B cell (primary cell): Measurements from ENCODE around the gene FATE1. TPM values are rescaled to one million over a fixed set of nuclear protein-coding genes. Genes with fewer than 3 reads are reported as not detected.

Experiments
- ATAC-seq: fragments of 200-7000 bp; cut with Tn5 transposase; one replicate; pipeline ENCODE4 v1.10.0; 2021; ENCODE audit warnings: low read depth, mild to moderate bottlenecking, moderate number of reproducible peaks, moderate library complexity
- CTCF ChIA-PET: fragments of 350-600 bp; sonication (Branson Sonifier 250); formaldehyde crosslinking; loops from one replicate; lab custom pipeline; 2021; ENCODE audit warnings: antibody characterized with exemption, inconsistent platforms; lab: Charles Lee
- POLR2A ChIA-PET: fragments of 350-600 bp; sonication (Branson Sonifier 250); formaldehyde crosslinking; loops from one replicate; lab custom pipeline; 2021; ENCODE audit warnings: antibody characterized with exemption; lab: Charles Lee
- DNase-seq: peaks from one replicate; pipeline ENCODE4 v3.0.0; 2013
- H2AFZ ChIP-seq: 2 replicates; pipeline ENCODE4 v1.6.1; 2012; ENCODE audit warnings: mild to moderate bottlenecking, low read depth, low read length; ENCODE audit not compliant: insufficient read depth, poor library complexity, severe bottlenecking
- H3K27ac ChIP-seq, 2 donors: 1 replicate in 1 of 2; 2 replicates in 1 of 2; pipeline ENCODE4 v1.5.1; 2012 to 2013; ENCODE audit warnings: low read length in 2 of 2, mild to moderate bottlenecking in 2 of 2, moderate library complexity in 1 of 2
- H3K27me3 ChIP-seq, 4 experiments: fragments of 200-600 bp in 1 of 4; sonication (generic) in 1 of 4; replicated peaks in 1 of 4; 1 replicate in 2 of 4; 2 replicates in 2 of 4; pipeline versions ENCODE4 v1.6.1 to v1.7.0; 2013 to 2016; ENCODE audit warnings: low read length in 3 of 4, mild to moderate bottlenecking in 2 of 4, mixed read lengths in 1 of 4, moderate library complexity in 1 of 4; ENCODE audit not compliant: insufficient read depth in 4 of 4, control insufficient read depth in 3 of 4; ENCODE audit errors: control extremely low read depth in 1 of 4
- H3K36me3 ChIP-seq, 2 experiments: replicated peaks in 1 of 2; 1 replicate in 1 of 2; 2 replicates in 1 of 2; pipeline versions ENCODE4 v1.6.1 to v1.7.1; 2013; ENCODE audit warnings: low read length in 1 of 2; ENCODE audit not compliant: insufficient read depth in 2 of 2, control insufficient read depth in 1 of 2; ENCODE audit errors: control extremely low read depth in 1 of 2, extremely low read depth in 1 of 2
- H3K4me1 ChIP-seq, 2 donors: fragments of 200-600 bp in 1 of 2; sonication (generic) in 1 of 2; 1 replicate in 1 of 2; 2 replicates in 1 of 2; pipeline versions ENCODE4 v1.5.1 to v1.6.1; 2013 to 2017; ENCODE audit warnings: low read length in 2 of 2; ENCODE audit not compliant: control insufficient read depth in 2 of 2, insufficient read depth in 2 of 2
- H3K4me2 ChIP-seq: replicated peaks from 2 replicates; pipeline ENCODE3; 2012; ENCODE audit warnings: mild to moderate bottlenecking, low read depth, low read length; ENCODE audit not compliant: poor library complexity, severe bottlenecking
- H3K4me3 ChIP-seq, 5 experiments: fragments of 200-600 bp in 1 of 5; sonication (generic) in 1 of 5; 1 replicate in 3 of 5; 2 replicates in 2 of 5; pipeline versions ENCODE4 v1.5.1 to v1.7.0; 2011 to 2016; ENCODE audit warnings: low read length in 4 of 5, mild to moderate bottlenecking in 4 of 5, low read depth in 2 of 5, control low read depth in 1 of 5, moderate library complexity in 1 of 5; ENCODE audit not compliant: insufficient read depth in 1 of 5; ENCODE audit errors: control extremely low read depth in 1 of 5, extremely low read depth in 1 of 5
- H3K79me2 ChIP-seq: fragments of 200-600 bp; sonication (generic); one replicate; pipeline ENCODE4 v1.6.0; 2016; ENCODE audit warnings: low read length; ENCODE audit not compliant: control insufficient read depth, insufficient read depth
- H3K9ac ChIP-seq: fragments of 200-600 bp; sonication (generic); 2 replicates; pipeline ENCODE4 v1.6.1; 2017; ENCODE audit warnings: mild to moderate bottlenecking, low read length, moderate library complexity
- H3K9me3 ChIP-seq, 3 donors: one replicate each; pipeline versions ENCODE4 v1.6.1 to v1.7.1; 2013; ENCODE audit warnings: low read length in 2 of 3; ENCODE audit not compliant: control insufficient read depth in 2 of 3, insufficient read depth in 1 of 3; ENCODE audit errors: control extremely low read depth in 1 of 3
- H4K20me1 ChIP-seq: 2 replicates; pipeline ENCODE4 v1.6.0; 2012; ENCODE audit warnings: mild to moderate bottlenecking, low read length; ENCODE audit not compliant: insufficient read depth, control insufficient read depth, poor library complexity, severe bottlenecking
- H3K27ac Mint-ChIP-seq: one replicate; pipeline ENCODE4 v1.8.0; 2021; ENCODE audit warnings: mixed read lengths
- H3K27me3 Mint-ChIP-seq: one replicate; pipeline ENCODE4 v1.8.0; 2021; ENCODE audit warnings: mixed read lengths
- H3K4me1 Mint-ChIP-seq: one replicate; pipeline ENCODE4 v1.8.0; 2021; ENCODE audit warnings: mixed read lengths
- H3K4me3 Mint-ChIP-seq: one replicate; pipeline ENCODE4 v1.8.0; 2021; ENCODE audit warnings: mixed read lengths
- H3K9me3 Mint-ChIP-seq: one replicate; pipeline ENCODE4 v1.8.0; 2022; ENCODE audit warnings: mixed read lengths; ENCODE audit not compliant: insufficient read depth
- CTCF ChIP-seq: fragments of 200-600 bp; IDR thresholded peaks from one replicate; pipeline ENCODE4 v1.8.0; 2022; ENCODE audit warnings: antibody characterized with exemption, mild to moderate bottlenecking
- EZH2 ChIP-seq: IDR thresholded peaks from 2 replicates; pipeline ENCODE4 v1.6.1; 2012; ENCODE audit warnings: borderline replicate concordance, low read depth, mild to moderate bottlenecking, moderate library complexity, low read length; ENCODE audit not compliant: insufficient read depth, poor library complexity, severe bottlenecking
- WGBS: methylation state at CpG from one replicate; pipeline ENCODE4 v1.1.5; 2013; ENCODE audit warnings: missing lambda C conversion rate; ENCODE audit not compliant: insufficient coverage; 5-methylcytosine and 5-hydroxymethylcytosine counted together
- intact Hi-C: fragments of 100-400 bp; cut with micrococcal nuclease; formaldehyde crosslinking; loops from one replicate; pipeline ENCODE4 v1.10.0; 2022
- polyA plus RNA-seq: library from polyadenylated mRNA; depleted of rRNA; stranded (reverse); fragments of >200 nt; gene quantifications from 2 replicates; pipeline ENCODE4 v1.2.3, GENCODE V29; 2012
- total RNA-seq, 2 donors: library from RNA; stranded (reverse); fragments of 120-200 nt in 1 of 2; gene quantifications; 1 replicate in 1 of 2; 2 replicates in 1 of 2; pipeline versions ENCODE4 v1.2.3 to v1.2.4, GENCODE V29; 2013 to 2022

FATE1 gene
- total and polyA plus RNA-seq, 2 donors (not counting 1 experiment from before 2014, with no cell fraction given), result not detected

- Histone ChIP-seq H4K20me1 (no peaks in the 10 kb centered on the region), H3K79me2 (no peaks in the 10 kb centered on the region), H3K4me1 (no peaks in the 10 kb centered on the region), H3K27ac (no peak overlapping the region), H3K27me3 (no peaks in the 10 kb centered on the region), H3K4me2 (no peak overlapping the region), H3K4me3 (no peak overlapping the region), H3K9me3 (no peaks in the 10 kb centered on the region), H3K9ac (no peak overlapping the region), H2AFZ (no peak overlapping the region), H3K36me3 (no peaks in the 10 kb centered on the region)
- no peaks in the 10 kb centered on the region for H3K9me3 Mint-ChIP-seq
- WGBS, result 95% methylated on average over 3 of the region's 5 CpGs
- ATAC-seq, result no peak
- intact Hi-C loops, result no loop called here
- H3K4me1 Mint-ChIP-seq, result no peaks in the 10 kb centered on the region
- TF ChIP-seq CTCF (no peak), EZH2 (no peak)
- ChIA-PET CTCF (no interaction called here), POLR2A (no interaction called here)
- H3K4me3 Mint-ChIP-seq, result no peak overlapping the region
- H3K27me3 Mint-ChIP-seq, result no peaks in the 10 kb centered on the region
- no peak overlapping the region for H3K27ac Mint-ChIP-seq
- no peak for DNase-seq
These were observed 26.5 kb downstream of the FATE1 start for GRCh38 chrX:151742311-151742710.

- Mint-ChIP-seq H3K27ac (no peak overlapping the region), H3K9me3 (no peaks in the 10 kb centered on the region), H3K27me3 (peaks cover 3% of the 10 kb centered on the region), H3K4me3 (no peak overlapping the region), H3K4me1 (no peaks in the 10 kb centered on the region)
- DNase-seq (no peak), ATAC-seq (no peak)
- Histone ChIP-seq H3K4me1 (no peaks in the 10 kb centered on the region), H3K9ac (no peak overlapping the region), H3K79me2 (no peaks in the 10 kb centered on the region), H3K4me3 (no peak overlapping the region), H3K9me3 (no peaks in the 10 kb centered on the region), H3K27me3 (no peaks in the 10 kb centered on the region), H3K27ac (no peak overlapping the region), H4K20me1 (no peaks in the 10 kb centered on the region), H2AFZ (no peak overlapping the region), H3K36me3 (no peaks in the 10 kb centered on the region), H3K4me2 (no peak overlapping the region)
- intact Hi-C loops, result no loop called here
- 92% methylated on average over 11 of the region's 21 CpGs for WGBS
- TF ChIP-seq EZH2 (no peak), CTCF (no peak)
- ChIA-PET POLR2A (no interaction called here), CTCF (no interaction called here)
These were observed 28.0 kb downstream of the FATE1 start for GRCh38 chrX:151743651-151744470.
